Coronary artery (tissue), 2 donors: Measurements from ENCODE around the gene HSPB9.

ENCODE experiments used
- DNase-seq: peaks from one replicate; pipeline ENCODE4 v3.0.0-alpha.2; 2017; ENCODE audit warnings: low spot score
- H3K27ac ChIP-seq, 2 donors: fragments of 200-600 bp; sonication (generic); one replicate each; pipeline ENCODE4 v1.5.1; 2016 to 2019
- H3K4me3 ChIP-seq: fragments of 200-600 bp; sonication (generic); 2 replicates; pipeline ENCODE4 v1.5.1; 2016; ENCODE audit warnings: mild to moderate bottlenecking, moderate library complexity
- CTCF ChIP-seq: fragments of 200-600 bp; sonication (generic); IDR thresholded peaks from one replicate; pipeline ENCODE4 v1.5.1; 2019; ENCODE audit warnings: antibody characterized with exemption

HSPB9 gene

GRCh38 chr17:42081516-42082129 lies 41.0 kb upstream of the HSPB9 start:
- no peak overlapping the region for H3K27ac ChIP-seq
- no peak for DNase-seq
- TF ChIP-seq CTCF: no peak

GRCh38 chr17:42087042-42087701 lies 35.4 kb upstream of the HSPB9 start:
- no peak for DNase-seq
- H3K4me3 ChIP-seq: no peak overlapping the region
- no peak for TF ChIP-seq CTCF
- H3K27ac ChIP-seq: no peak overlapping the region

More at GRCh38 chr17:42081516-42082129, 41.0 kb upstream of the HSPB9 start:
- H3K4me3 ChIP-seq: no peak overlapping the region

DNA sequence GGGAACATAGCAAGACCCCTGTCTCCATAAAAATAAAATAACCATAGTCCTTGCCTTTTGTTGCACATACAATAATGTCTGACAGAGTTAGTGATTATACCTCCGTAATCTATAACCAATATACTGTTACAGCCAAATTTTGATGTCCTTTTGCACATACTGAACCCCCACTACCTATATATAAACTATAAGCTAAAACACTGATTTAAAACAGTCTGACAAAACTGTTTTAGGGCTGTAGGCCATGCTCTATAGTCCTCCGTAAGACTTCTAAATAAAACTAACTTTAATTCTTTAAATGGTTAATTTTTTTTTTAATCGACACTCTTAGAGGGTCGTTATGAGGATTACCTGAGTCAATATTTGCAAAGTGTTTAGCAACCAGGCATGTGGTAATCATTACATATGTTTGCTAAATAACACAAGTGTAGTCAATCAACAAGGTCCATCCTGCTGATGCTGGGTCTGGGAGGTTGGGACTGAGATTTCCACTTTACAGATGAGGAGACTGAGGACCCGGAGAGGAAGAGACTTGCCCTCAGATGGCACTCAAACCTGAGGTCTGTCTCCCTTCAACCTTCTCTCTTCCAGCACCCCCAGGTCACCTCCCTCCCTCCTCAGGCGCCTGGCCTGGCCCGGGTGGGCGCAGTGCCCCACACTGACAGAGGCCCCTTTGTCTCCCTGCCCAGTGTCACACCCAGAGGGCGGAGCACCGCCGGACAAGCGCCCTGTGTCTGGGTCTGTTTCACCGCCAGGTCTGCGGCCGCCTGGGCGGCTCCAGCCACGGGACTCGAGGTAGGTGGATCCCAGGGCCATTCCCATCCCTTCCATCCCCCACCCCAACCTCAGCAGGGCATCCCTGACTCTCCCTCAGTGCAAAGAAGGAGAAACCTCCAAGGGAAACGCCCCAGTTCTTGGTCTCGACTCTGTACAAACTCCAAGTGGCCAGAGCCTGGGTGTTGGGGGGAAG lies 34.6 kb upstream of the HSPB9 start:
- Histone ChIP-seq H3K4me3 (no peak overlapping the region), H3K27ac (no peak overlapping the region)
- TF ChIP-seq CTCF: no peak
- no peak for DNase-seq

DNA sequence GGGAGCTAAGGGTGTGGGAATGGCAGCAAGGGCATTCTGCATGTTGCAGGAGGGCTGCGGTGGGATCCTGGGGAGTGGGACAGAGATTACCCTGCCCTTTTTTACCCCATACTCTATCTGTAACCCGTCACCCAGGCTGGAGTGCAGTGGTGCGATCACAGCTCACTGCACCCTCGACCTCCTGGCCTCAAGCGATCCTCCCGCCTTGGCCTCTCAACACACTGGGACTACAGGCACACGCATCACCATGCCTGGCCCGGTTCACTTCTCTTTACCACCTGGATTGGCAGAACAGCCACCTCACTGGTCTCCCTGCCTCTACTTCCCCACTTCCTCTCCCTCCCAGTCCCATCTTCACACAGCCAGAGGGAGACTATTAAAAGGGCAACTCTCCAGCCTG lies 33.9 kb upstream of the HSPB9 start:
- H3K27ac ChIP-seq: no peak overlapping the region
- no peak overlapping the region for H3K4me3 ChIP-seq
- no peak for TF ChIP-seq CTCF
- no peak for DNase-seq

DNA sequence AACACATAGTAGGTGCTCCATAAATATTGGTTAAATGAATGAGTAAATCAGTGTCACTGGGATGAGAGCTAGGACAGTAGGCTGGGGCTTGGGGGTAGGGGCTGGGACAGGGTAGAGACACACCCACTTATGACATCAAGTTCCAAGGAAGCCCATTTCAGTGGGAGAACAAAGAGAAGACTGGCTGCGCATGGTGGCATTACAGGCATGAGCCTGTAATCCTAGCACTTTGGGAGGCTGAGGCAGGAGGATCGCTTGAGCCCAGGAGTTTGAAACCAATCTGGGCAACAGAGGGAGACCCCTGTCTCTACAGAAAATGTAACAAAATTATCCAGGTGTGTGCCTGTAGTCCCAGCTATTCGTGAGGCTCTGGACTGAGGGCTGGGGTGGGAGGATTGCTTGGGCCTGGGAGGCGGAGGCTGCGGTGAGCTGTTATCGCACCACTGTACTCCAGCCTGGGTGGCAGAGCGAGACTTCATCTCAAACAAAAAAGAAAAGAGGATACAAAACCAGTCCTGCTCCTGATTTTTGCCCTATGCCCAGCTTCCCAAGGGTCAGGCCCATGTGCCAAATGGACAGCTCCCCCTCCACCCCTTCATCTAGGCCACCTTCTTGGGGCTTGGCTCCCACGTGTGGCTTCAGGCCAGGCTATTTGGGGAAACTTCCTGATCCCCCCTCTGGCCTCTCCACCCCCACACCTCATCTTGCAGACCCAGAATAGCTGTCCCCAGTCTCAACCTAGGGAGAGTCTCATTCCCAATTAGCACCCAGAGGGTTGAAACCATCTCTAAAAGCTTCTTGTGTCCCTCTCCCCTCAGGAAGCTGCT lies 31.4 kb upstream of the HSPB9 start:
- DNase-seq: no peak
- no peak overlapping the region for H3K27ac ChIP-seq

More for the DNA sequence above, 31.4 kb upstream of the HSPB9 start:
- no peak for TF ChIP-seq CTCF
- H3K4me3 ChIP-seq: no peak overlapping the region
